Aorta (tissue), 5 donors: Measurements from ENCODE around the gene CFDP1. TPM values are rescaled to one million over a fixed set of nuclear protein-coding genes. Genes with fewer than 3 reads are reported as not detected.

Experiments used
- ATAC-seq: fragments of 200-7000 bp; cut with Tn5 transposase; one replicate; pipeline ENCODE4 v1.9.1; 2022; ENCODE audit warnings: moderate library complexity; ENCODE audit not compliant: low FRiP score
- DNase-seq, 2 donors: peaks; one replicate each; pipeline ENCODE4 v3.0.0-alpha.2; 2020
- H3K27ac ChIP-seq, 2 donors: one replicate each; pipeline ENCODE4 v1.5.1; 2013; ENCODE audit warnings: low read length in 2 of 2, mild to moderate bottlenecking in 2 of 2, moderate library complexity in 2 of 2, control low read depth in 1 of 2, inconsistent platforms in 1 of 2, low read depth in 1 of 2
- H3K27me3 ChIP-seq, 2 donors: one replicate each; pipeline ENCODE4 v1.6.1; 2013; ENCODE audit warnings: control low read depth in 1 of 2, low read length in 1 of 2, mild to moderate bottlenecking in 1 of 2, moderate library complexity in 1 of 2; ENCODE audit not compliant: insufficient read depth in 2 of 2, control insufficient read depth in 1 of 2
- H3K36me3 ChIP-seq, 2 donors: one replicate each; pipeline ENCODE4 v1.6.1; 2013; ENCODE audit warnings: control low read depth in 1 of 2, low read length in 1 of 2, mild to moderate bottlenecking in 1 of 2; ENCODE audit not compliant: insufficient read depth in 2 of 2, control insufficient read depth in 1 of 2
- H3K4me1 ChIP-seq, 2 donors: one replicate each; pipeline ENCODE4 v1.6.1; 2013; ENCODE audit warnings: low read length in 2 of 2, control low read depth in 1 of 2, mild to moderate bottlenecking in 1 of 2, moderate library complexity in 1 of 2; ENCODE audit not compliant: insufficient read depth in 2 of 2, control insufficient read depth in 1 of 2
- H3K4me3 ChIP-seq, 2 donors: one replicate each; pipeline ENCODE4 v1.5.1; 2013; ENCODE audit warnings: low read length in 2 of 2, control low read depth in 1 of 2, mild to moderate bottlenecking in 1 of 2
- H3K9me3 ChIP-seq: one replicate; pipeline ENCODE4 v1.6.1; 2013; ENCODE audit warnings: mild to moderate bottlenecking, low read length; ENCODE audit not compliant: control insufficient read depth
- WGBS, 2 donors: extraction: QIAGEN DNeasy Blood & Tissue Kit; methylation state at CpG; one replicate each; pipeline ENCODE4 v1.1.7; 2013; 5-methylcytosine and 5-hydroxymethylcytosine counted together
- intact Hi-C, 2 donors: fragments of 100-400 bp; cut with DNase I; formaldehyde crosslinking; loops; one replicate each; pipeline versions ENCODE4 v1.14.2 to v1.15.0; 2022
- polyA plus RNA-seq, 2 donors: library from polyadenylated mRNA; stranded (reverse); fragments of 200-250 nt; gene quantifications; one replicate each; pipeline ENCODE4 v1.2.3, GENCODE V29; 2013
- total RNA-seq, 2 donors: library from RNA; stranded (reverse); fragmentation: NEBNext Ultra II Directional; extraction: Animal tissue kit (Norgen Biotek cat#: 25700); gene quantifications; one replicate each; pipeline ENCODE4 v1.2.1, GENCODE V29; 2021
- donor health status: healthy with polysubstance abuse.
- donor health status: Bipolar disorder and iron deficiency.
- donor health status: DM: no; HTN: no; CAD: no.
- donor health status: DM: no; HTN: no; CAD: no.
- donor health status: DM: yes; HTN: yes; CAD: no.

The CFDP1 gene
- total and polyA plus RNA-seq, 4 donors: 52.8 to 111 (median 57.5) TPM

- ATAC-seq: no peak
- DNase-seq: peak in 1 of 2 donors; percentile 46
- Histone ChIP-seq H3K4me3 (no peak overlapping the region), H3K36me3 (peaks cover 2 to 3% of the 10 kb centered on the region in 2 donors), H3K27ac (no peak overlapping the region), H3K27me3 (no peaks in the 10 kb centered on the region), H3K4me1 (no peaks in the 10 kb centered on the region), H3K9me3 (no peaks in the 10 kb centered on the region)
- 92 to 95% methylated on average over 6 of the region's 6 CpGs for WGBS, 2 donors
- intact Hi-C loops: no loop called here
Observed at GRCh38 chr16:75294773-75295459, 138.4 kb downstream of the CFDP1 start.

- DNase-seq: no peak
- Histone ChIP-seq H3K27ac (no peak overlapping the region), H3K9me3 (no peaks in the 10 kb centered on the region), H3K4me1 (no peaks in the 10 kb centered on the region), H3K27me3 (no peaks in the 10 kb centered on the region), H3K4me3 (no peak overlapping the region), H3K36me3 (peaks cover 2 to 3% of the 10 kb centered on the region in 2 donors)
- WGBS, 2 donors: 91% methylated on average over 6 of the region's 6 CpGs
- intact Hi-C loops: no loop called here
- ATAC-seq: no peak
Observed at GRCh38 chr16:75293772-75294171, 139.5 kb downstream of the CFDP1 start.

DNA sequence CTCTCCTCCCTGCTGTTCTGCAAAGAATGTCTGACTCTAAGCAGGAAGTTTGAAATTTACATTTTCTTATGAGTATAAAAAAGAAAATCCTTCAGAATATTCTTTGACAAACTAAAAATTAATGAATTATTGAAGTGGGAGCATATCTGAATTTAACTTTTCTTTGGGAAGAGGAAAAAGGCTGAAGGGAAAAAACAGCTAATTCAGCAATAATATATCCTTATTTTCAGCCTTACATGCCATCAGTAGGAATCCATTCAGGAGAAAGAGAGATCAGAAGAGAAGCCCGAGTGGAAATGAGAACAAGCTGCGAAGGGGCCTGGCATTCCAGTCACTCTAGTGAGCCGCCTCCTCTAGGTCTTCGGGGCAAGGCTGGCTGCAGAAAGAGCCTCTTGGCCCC is 140.1 kb downstream of the CFDP1 start:
- no peak for DNase-seq
- Histone ChIP-seq H3K27ac (no peak overlapping the region), H3K36me3 (peaks cover 2 to 3% of the 10 kb centered on the region in 2 donors), H3K4me1 (no peaks in the 10 kb centered on the region), H3K9me3 (no peaks in the 10 kb centered on the region), H3K4me3 (no peak overlapping the region), H3K27me3 (no peaks in the 10 kb centered on the region)
- intact Hi-C loops: no loop called here
- ATAC-seq: no peak
- WGBS, 2 donors: 71 to 92% methylated on average over 4 of the region's 4 CpGs

GRCh38 chr16:75292691-75293090 is 140.6 kb downstream of the CFDP1 start:
- no peaks in the 10 kb centered on the region for H3K27me3 ChIP-seq
- WGBS, 2 donors: 84 to 86% methylated on average over 3 of the region's 3 CpGs
- no peaks in the 10 kb centered on the region for H3K9me3 ChIP-seq
- no peaks in the 10 kb centered on the region for H3K4me1 ChIP-seq
- no peak overlapping the region for H3K4me3 ChIP-seq
- intact Hi-C loops: no loop called here
- H3K27ac ChIP-seq: no peak overlapping the region
- no peak for ATAC-seq
- no peak for DNase-seq
- peaks cover 2 to 3% of the 10 kb centered on the region in 2 donors for H3K36me3 ChIP-seq

DNA sequence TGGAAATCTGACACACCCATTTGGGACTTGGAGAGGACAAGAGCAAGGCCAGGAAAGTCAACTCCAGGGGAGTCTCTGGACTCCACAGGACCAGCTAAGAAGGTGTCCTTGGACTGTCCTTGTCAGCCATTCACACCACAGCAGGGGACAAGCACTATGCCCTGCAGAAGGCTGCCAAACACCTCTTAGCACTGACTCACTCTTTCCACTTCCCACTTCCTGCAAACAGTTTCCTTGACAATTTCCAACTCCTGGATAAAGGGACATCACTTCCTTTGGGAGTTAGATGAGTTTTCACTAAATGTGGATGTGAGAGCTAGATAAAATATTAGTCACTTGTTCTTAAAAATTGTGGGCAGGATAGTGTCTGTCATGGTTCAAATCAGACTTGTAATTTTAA is 144.1 kb downstream of the CFDP1 start:
- Histone ChIP-seq H3K27me3 (no peaks in the 10 kb centered on the region), H3K36me3 (no peaks in the 10 kb centered on the region), H3K4me1 (no peaks in the 10 kb centered on the region), H3K4me3 (no peak overlapping the region), H3K9me3 (no peaks in the 10 kb centered on the region), H3K27ac (no peak overlapping the region)
- ATAC-seq: no peak
- intact Hi-C loops: no loop called here
- DNase-seq: no peak

DNA sequence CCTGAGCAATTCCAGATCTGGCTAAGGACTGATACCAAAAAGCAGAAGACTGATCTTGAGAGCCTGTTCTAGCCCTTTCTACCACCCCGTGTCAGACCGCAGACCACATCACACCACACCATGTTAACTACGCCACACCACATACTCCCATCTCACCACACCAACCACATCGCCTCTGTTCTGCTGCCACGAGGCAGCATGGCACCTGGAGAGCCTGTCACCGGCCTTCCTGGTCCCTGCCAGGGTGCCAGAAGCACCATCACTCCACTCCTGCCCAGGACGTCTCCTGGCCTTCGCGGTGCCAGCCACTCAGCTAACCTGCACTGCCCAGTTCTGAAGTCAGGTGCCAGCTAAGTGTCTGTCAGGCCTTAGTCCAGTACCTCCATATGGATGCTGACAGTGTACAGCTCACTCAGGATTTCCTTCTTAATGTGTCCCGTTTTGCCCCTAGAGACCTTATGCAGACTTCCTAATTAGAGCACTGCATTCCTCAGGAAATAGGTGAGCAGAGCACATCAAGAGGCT is 144.6 kb downstream of the CFDP1 start:
- Histone ChIP-seq H3K27ac (no peak overlapping the region), H3K36me3 (no peaks in the 10 kb centered on the region), H3K27me3 (no peaks in the 10 kb centered on the region), H3K4me1 (no peaks in the 10 kb centered on the region), H3K9me3 (no peaks in the 10 kb centered on the region), H3K4me3 (no peak overlapping the region)
- intact Hi-C loops: no loop called here
- WGBS, 2 donors: 95% methylated on average over 10 of the region's 10 CpGs
- DNase-seq (peak in 1 of 2 donors; percentile 40), ATAC-seq (no peak)

- Histone ChIP-seq H3K36me3 (no peaks in the 10 kb centered on the region), H3K27ac (no peak overlapping the region), H3K27me3 (no peaks in the 10 kb centered on the region), H3K9me3 (no peaks in the 10 kb centered on the region), H3K4me3 (no peak overlapping the region), H3K4me1 (no peaks in the 10 kb centered on the region)
- 92 to 94% methylated on average over 7 of the region's 7 CpGs for WGBS, 2 donors
- no peak for ATAC-seq
- peak in 1 of 2 donors; percentile 59 for DNase-seq
- intact Hi-C loops: no loop called here
Observed at GRCh38 chr16:75288181-75288580, 145.1 kb downstream of the CFDP1 start.

GRCh38 chr16:75287708-75288107 is 145.6 kb downstream of the CFDP1 start:
- Histone ChIP-seq H3K36me3 (no peaks in the 10 kb centered on the region), H3K4me1 (no peaks in the 10 kb centered on the region), H3K4me3 (no peak overlapping the region), H3K27ac (no peak overlapping the region), H3K27me3 (no peaks in the 10 kb centered on the region), H3K9me3 (no peaks in the 10 kb centered on the region)
- 88 to 90% methylated on average over 5 of the region's 5 CpGs for WGBS, 2 donors
- ATAC-seq (no peak), DNase-seq (no peak)
- intact Hi-C loops: no loop called here

DNA sequence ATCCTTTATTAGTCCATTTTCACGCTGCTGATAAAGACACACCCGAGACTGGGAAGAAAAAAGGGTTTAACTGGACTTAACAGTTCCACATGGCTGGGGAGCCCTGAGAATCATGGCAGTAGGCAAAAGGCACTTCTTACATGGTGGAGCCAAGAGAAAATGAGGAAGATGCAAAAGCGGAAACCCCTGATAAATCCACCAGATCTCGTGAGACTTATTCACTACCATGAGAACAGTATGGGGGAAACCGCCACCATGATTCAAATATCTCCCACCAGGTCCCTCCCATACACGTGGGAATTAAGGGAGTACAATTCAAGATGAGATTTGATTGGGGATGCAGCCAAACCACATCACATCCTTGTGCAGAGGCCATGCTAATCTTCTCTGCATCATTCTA is 146.9 kb downstream of the CFDP1 start:
- no peaks in the 10 kb centered on the region for H3K4me1 ChIP-seq
- 91 to 94% methylated on average over 6 of the region's 6 CpGs for WGBS, 2 donors
- H3K27me3 ChIP-seq: no peaks in the 10 kb centered on the region
- DNase-seq: no peak
- H3K36me3 ChIP-seq: no peaks in the 10 kb centered on the region
- intact Hi-C loops: no loop called here
- no peak overlapping the region for H3K27ac ChIP-seq
- H3K4me3 ChIP-seq: no peak overlapping the region
- ATAC-seq: no peak
- no peaks in the 10 kb centered on the region for H3K9me3 ChIP-seq
